ENCODE results near the gene TBC1D30.

TBC1D30 gene

GRCh38 chr12:64891629-64892028, 67.2 kb downstream of the TBC1D30 start:
- Mint-ChIP-seq H3K27ac (no peak overlapping the region), H3K36me3 (no peaks in the 10 kb centered on the region), H3K4me1 (no peaks in the 10 kb centered on the region), H3K9me3 (no peaks in the 10 kb centered on the region), H3K27me3 (peaks cover 8% of the 10 kb centered on the region), H3K4me3 (no peak overlapping the region)
- DNase-seq: no peak
- CTCF ChIA-PET: interaction anchor here (0.6 to 2.6 kb wide), 18 partner anchors 8 to 1214 kb away, joined by 3 to 17 read pairs (median 3); no protein-coding TSS in a partner anchor

DNA sequence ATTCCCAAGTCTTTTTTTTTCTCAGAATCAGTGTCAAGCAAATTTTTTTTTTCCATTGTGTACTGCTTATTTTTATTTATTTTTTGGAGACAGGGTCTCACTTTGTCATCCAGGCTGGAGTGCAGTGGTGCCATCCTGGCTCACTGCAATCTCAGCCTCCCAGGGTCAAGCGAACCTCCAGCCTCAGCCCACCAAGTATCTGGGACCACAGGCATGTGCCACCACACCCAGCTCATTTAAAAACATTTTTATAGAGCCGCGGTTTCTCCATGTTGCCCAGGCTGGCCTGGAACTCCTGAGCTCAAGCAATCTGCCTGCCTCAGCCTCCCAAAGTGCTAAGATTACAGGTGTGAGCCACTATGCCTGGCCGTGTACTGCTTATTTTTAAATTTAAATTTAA, 68.1 kb downstream of the TBC1D30 start:
- no peak for DNase-seq
- Mint-ChIP-seq H3K9me3 (no peaks in the 10 kb centered on the region), H3K4me1 (no peaks in the 10 kb centered on the region), H3K27ac (no peak overlapping the region), H3K4me3 (no peak overlapping the region), H3K36me3 (no peaks in the 10 kb centered on the region), H3K27me3 (peaks cover 8% of the 10 kb centered on the region)
- CTCF ChIA-PET: interaction anchor here (1.0 to 2.6 kb wide), 4 partner anchors 10 to 342 kb away, joined by 3 to 17 read pairs (median 4); no protein-coding TSS in a partner anchor

GRCh38 chr12:64893961-64894360, 69.5 kb downstream of the TBC1D30 start:
- CTCF ChIA-PET: interaction anchor here (0.9 to 1.7 kb wide), 2 partner anchors 12 to 338 kb away, joined by 4 read pairs; no protein-coding TSS in a partner anchor
- Mint-ChIP-seq H3K4me3 (no peak overlapping the region), H3K4me1 (no peaks in the 10 kb centered on the region), H3K36me3 (no peaks in the 10 kb centered on the region), H3K27me3 (peaks cover 4% of the 10 kb centered on the region), H3K27ac (no peak overlapping the region), H3K9me3 (no peaks in the 10 kb centered on the region)
- DNase-seq: no peak

DNA sequence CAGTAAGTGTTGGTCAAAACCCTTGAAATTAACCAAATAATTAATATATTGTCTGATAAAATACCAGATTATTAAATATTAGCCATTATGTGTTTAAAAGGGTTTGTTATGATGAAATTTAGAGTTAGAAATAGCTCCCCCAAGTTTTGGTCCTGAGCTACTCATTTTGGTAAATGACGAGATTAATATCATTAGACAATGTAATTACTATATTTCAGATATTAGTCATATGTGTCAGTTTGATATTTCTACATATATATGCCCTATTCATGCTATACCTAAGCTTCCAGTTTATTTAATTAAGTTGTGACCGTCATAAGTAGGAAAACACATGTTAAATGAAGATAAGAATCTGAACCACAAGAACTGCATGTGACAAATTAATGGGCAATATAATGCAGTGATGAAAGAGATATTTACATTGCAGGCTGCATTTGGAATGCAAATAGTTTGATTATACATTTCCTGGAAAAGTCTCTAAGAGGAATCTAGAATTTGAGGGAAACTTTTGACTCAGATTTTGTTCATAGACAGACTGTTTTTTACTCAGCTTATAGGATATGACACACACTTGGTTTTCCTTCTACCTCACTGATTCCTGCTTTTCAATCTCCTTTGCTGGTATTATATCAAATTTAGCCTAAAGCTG, 70.5 kb downstream of the TBC1D30 start:
- H3K36me3 Mint-ChIP-seq: no peaks in the 10 kb centered on the region
- H3K4me3 Mint-ChIP-seq: no peak overlapping the region
- CTCF ChIA-PET: interaction anchor here (0.9 kb wide), 1 partner anchor 337 kb away, joined by 4 read pairs; no protein-coding TSS in a partner anchor
- H3K4me1 Mint-ChIP-seq: no peaks in the 10 kb centered on the region
- H3K27me3 Mint-ChIP-seq: peaks cover 3% of the 10 kb centered on the region
- H3K9me3 Mint-ChIP-seq: no peaks in the 10 kb centered on the region
- DNase-seq: no peak
- no peak overlapping the region for H3K27ac Mint-ChIP-seq

DNA sequence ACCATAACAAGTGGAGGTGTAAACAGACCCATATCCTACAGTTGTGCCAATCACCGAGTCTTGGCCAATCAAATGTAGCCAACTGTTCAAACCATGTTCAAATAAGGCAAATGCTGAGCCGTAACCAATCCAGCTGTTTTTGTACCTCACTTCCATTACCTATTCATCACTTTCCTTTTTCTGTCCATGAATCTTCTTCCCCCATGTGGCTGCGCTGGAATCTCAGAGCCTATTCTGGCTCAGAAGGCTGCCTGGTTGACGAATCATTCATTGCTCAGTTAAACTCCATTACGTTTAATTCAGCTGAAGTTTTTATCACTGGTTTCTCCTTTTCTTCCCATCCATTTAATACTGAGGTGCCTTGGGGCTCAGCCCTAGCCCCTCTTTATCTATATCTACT, 71.1 kb downstream of the TBC1D30 start:
- no peak overlapping the region for H3K4me3 Mint-ChIP-seq
- no peaks in the 10 kb centered on the region for H3K4me1 Mint-ChIP-seq
- H3K9me3 Mint-ChIP-seq: no peaks in the 10 kb centered on the region
- CTCF ChIA-PET: no interaction called here
- no peak overlapping the region for H3K27ac Mint-ChIP-seq
- DNase-seq: no peak
- H3K36me3 Mint-ChIP-seq: no peaks in the 10 kb centered on the region
- H3K27me3 Mint-ChIP-seq: no peaks in the 10 kb centered on the region

- CTCF ChIA-PET: interaction anchor here (0.6 kb wide), 1 partner anchor 177 kb away, joined by 3 read pairs; no protein-coding TSS in a partner anchor
- H3K27me3 Mint-ChIP-seq: peaks cover 4% of the 10 kb centered on the region
- DNase-seq: no peak
- H3K9me3 Mint-ChIP-seq: no peaks in the 10 kb centered on the region
- no peaks in the 10 kb centered on the region for H3K36me3 Mint-ChIP-seq
- H3K27ac Mint-ChIP-seq: no peak overlapping the region
- no peak overlapping the region for H3K4me3 Mint-ChIP-seq
- H3K4me1 Mint-ChIP-seq: no peaks in the 10 kb centered on the region
Measured at GRCh38 chr12:64900540-64900939, 76.1 kb downstream of the TBC1D30 start.

DNA sequence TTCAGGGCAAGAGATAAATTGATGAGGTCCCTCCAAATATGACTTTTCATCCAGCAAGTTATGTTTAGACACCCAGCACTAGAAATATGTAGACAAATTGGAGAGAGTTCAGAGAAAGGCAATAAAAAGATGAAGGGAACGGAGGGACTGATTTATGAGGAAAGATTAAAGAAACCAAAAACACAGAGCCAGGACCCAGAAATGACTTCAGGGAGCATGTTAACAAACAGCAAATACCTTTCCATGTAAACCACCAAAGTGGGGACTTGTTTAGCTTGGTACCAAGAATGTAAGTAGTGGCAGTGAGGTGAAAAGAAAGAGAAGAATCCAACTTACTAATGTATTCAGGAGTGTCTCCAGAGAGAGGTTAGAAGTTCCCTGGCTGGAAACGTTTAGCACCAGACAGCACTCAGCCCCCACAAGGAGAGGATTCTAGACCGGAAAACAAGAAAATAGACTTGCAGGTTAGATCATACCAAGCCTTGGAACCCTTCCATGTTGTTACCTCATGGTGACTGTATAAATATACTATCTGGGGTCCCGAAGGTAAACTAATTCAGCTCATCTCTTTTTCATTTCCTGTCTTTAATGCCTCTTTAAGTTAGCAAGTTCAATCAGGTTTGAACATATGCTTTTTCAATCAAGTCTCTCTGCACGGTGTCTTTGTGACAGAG, 79.2 kb downstream of the TBC1D30 start:
- H3K4me3 Mint-ChIP-seq: no peak overlapping the region
- CTCF ChIA-PET: no interaction called here
- DNase-seq: no peak
- H3K9me3 Mint-ChIP-seq: no peaks in the 10 kb centered on the region
- no peak overlapping the region for H3K27ac Mint-ChIP-seq
- H3K4me1 Mint-ChIP-seq: no peaks in the 10 kb centered on the region
- H3K36me3 Mint-ChIP-seq: no peaks in the 10 kb centered on the region
- H3K27me3 Mint-ChIP-seq: peaks cover 8% of the 10 kb centered on the region

DNA sequence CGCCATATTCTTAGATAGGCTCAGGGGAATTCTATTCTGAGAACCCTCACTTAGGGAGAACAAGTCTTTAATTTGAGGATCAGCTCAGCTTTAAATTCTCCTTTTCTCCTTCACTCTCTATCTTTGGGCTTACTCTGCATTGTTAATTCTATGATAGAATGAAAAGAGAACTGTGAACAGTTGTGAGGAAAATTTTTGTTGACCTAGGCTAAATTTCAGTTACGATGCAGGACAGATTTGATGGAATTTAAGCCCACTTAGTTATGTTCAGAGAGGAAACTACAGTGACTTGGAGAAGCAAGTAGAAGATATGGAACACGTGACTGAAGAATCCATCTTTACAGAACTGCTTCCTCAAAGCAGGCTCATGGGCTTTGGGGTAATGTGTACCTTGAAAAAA, 82.7 kb downstream of the TBC1D30 start:
- Mint-ChIP-seq H3K4me1 (no peaks in the 10 kb centered on the region), H3K9me3 (no peaks in the 10 kb centered on the region), H3K27ac (no peak overlapping the region), H3K36me3 (no peaks in the 10 kb centered on the region), H3K4me3 (no peak overlapping the region), H3K27me3 (peaks cover 7% of the 10 kb centered on the region)
- CTCF ChIA-PET: no interaction called here
- DNase-seq: no peak

GRCh38 chr12:64909124-64909523, 84.7 kb downstream of the TBC1D30 start:
- DNase-seq: no peak
- Mint-ChIP-seq H3K27me3 (peaks cover 8% of the 10 kb centered on the region), H3K9me3 (no peaks in the 10 kb centered on the region), H3K4me1 (no peaks in the 10 kb centered on the region), H3K4me3 (no peak overlapping the region), H3K27ac (peak overlapping the region; percentile 5), H3K36me3 (no peaks in the 10 kb centered on the region)
- CTCF ChIA-PET: interaction anchor here (0.8 kb wide), 1 partner anchor 21 kb away, joined by 3 read pairs; no protein-coding TSS in a partner anchor

- Mint-ChIP-seq H3K9me3 (no peaks in the 10 kb centered on the region), H3K4me3 (no peak overlapping the region), H3K27me3 (peaks cover 13% of the 10 kb centered on the region), H3K4me1 (no peaks in the 10 kb centered on the region), H3K27ac (no peak overlapping the region), H3K36me3 (no peaks in the 10 kb centered on the region)
- DNase-seq: no peak
- CTCF ChIA-PET: no interaction called here
Measured at GRCh38 chr12:64911081-64911480, 86.6 kb downstream of the TBC1D30 start.

- Mint-ChIP-seq H3K36me3 (no peaks in the 10 kb centered on the region), H3K4me3 (no peak overlapping the region), H3K27me3 (peaks cover 13% of the 10 kb centered on the region), H3K9me3 (no peaks in the 10 kb centered on the region), H3K4me1 (no peaks in the 10 kb centered on the region), H3K27ac (no peak overlapping the region)
- CTCF ChIA-PET: no interaction called here
- no peak for DNase-seq
Measured at GRCh38 chr12:64911912-64912311, 87.5 kb downstream of the TBC1D30 start.

DNA sequence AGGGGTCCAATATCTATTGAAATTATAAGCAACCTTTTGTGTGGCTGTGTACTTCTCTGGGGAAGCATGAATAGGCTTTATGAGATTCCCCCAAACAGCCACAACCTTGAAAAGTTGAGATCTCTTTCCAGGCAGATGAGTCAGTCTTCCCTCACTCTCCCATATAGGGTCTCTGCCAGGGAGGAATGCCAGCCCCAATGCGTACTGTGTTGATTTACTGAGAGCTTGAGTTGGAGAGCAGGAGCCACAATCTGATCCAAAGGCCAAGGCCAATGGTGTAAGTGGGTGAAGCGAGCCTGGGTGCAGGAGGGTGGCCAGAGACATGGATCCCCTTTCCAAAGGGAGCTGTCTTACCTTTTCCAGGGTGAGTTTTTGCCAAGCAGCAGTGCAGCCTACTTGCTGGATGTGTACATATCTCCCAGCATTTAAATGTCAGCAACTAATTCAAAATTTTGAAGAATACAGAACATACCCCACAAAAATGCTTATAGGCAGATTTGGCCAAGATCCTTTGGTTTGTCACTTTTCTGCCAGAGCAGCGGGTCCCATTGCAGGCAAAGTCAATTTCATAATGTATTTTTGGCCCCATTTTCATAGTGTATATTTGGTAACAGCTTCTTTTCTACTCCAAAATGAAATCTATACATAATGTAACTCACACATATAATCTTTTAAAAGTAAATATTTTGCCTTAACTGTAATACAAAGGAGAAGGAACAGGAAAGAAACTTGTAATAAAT, 88.2 kb downstream of the TBC1D30 start:
- peaks cover 8% of the 10 kb centered on the region for H3K27me3 Mint-ChIP-seq
- H3K27ac Mint-ChIP-seq: no peak overlapping the region
- no peak overlapping the region for H3K4me3 Mint-ChIP-seq
- DNase-seq: no peak
- H3K4me1 Mint-ChIP-seq: no peaks in the 10 kb centered on the region
- no peaks in the 10 kb centered on the region for H3K36me3 Mint-ChIP-seq
- CTCF ChIA-PET: no interaction called here
- H3K9me3 Mint-ChIP-seq: no peaks in the 10 kb centered on the region

- no peaks in the 10 kb centered on the region for H3K4me1 Mint-ChIP-seq
- no peaks in the 10 kb centered on the region for H3K9me3 Mint-ChIP-seq
- DNase-seq: no peak
- peaks cover 8% of the 10 kb centered on the region for H3K27me3 Mint-ChIP-seq
- CTCF ChIA-PET: no interaction called here
- H3K27ac Mint-ChIP-seq: no peak overlapping the region
- no peaks in the 10 kb centered on the region for H3K36me3 Mint-ChIP-seq
- no peak overlapping the region for H3K4me3 Mint-ChIP-seq
Measured at GRCh38 chr12:64915242-64915641, 90.8 kb downstream of the TBC1D30 start.

- H3K9me3 Mint-ChIP-seq: no peaks in the 10 kb centered on the region
- no peaks in the 10 kb centered on the region for H3K36me3 Mint-ChIP-seq
- H3K4me3 Mint-ChIP-seq: no peak overlapping the region
- no peak overlapping the region for H3K27ac Mint-ChIP-seq
- no peaks in the 10 kb centered on the region for H3K4me1 Mint-ChIP-seq
- CTCF ChIA-PET: no interaction called here
- peaks cover 11% of the 10 kb centered on the region for H3K27me3 Mint-ChIP-seq
- DNase-seq: no peak
Measured at GRCh38 chr12:64916411-64917261, 92.2 kb downstream of the TBC1D30 start.
